Stimulated activated CD8-positive, alpha-beta memory T cell treated with anti-CD3 and anti-CD28 coated beads, Interleukin-4, amount 100 ng/mL, for 24 hours (primary cell): Measurements from ENCODE around the gene CD38.
A peak's percentile ranks its signal among the peaks of the same experiment; 100 is the strongest.

Experiments
- DNase-seq: peaks from one replicate; pipeline ENCODE4 v3.0.0-alpha.2; 2020; ENCODE audit warnings: low read depth

The CD38 gene

GRCh38 chr4:15868111-15868510 lies 90.0 kb downstream of the CD38 start:
- no peak for DNase-seq

GRCh38 chr4:15868826-15869413 lies 90.8 kb downstream of the CD38 start:
- no peak for DNase-seq

- DNase-seq = no peak
Measured at GRCh38 chr4:15870079-15870478, 92.0 kb downstream of the CD38 start.

- DNase-seq = no peak
Measured at GRCh38 chr4:15870921-15871664, 93.0 kb downstream of the CD38 start.

GRCh38 chr4:15873117-15873516 lies 95.0 kb downstream of the CD38 start:
- DNase-seq = no peak

- DNase-seq = no peak
Measured at GRCh38 chr4:15874671-15875070, 96.5 kb downstream of the CD38 start.

- DNase-seq = no peak
Measured at GRCh38 chr4:15875663-15876460, 97.7 kb downstream of the CD38 start.

- DNase-seq = no peak
Measured at GRCh38 chr4:15878011-15878410, 99.9 kb downstream of the CD38 start.

GRCh38 chr4:15881820-15882219 lies 103.7 kb downstream of the CD38 start:
- DNase-seq = no peak

- peak; percentile 7 for DNase-seq
Measured at GRCh38 chr4:15882675-15883086, 104.6 kb downstream of the CD38 start.

- DNase-seq = no peak
Measured at GRCh38 chr4:15883610-15884243, 105.6 kb downstream of the CD38 start.

GRCh38 chr4:15884666-15885065 lies 106.5 kb downstream of the CD38 start:
- DNase-seq = no peak

- no peak for DNase-seq
Measured at GRCh38 chr4:15885422-15885821, 107.3 kb downstream of the CD38 start.

- no peak for DNase-seq
Measured at GRCh38 chr4:15888515-15888914, 110.4 kb downstream of the CD38 start.

GRCh38 chr4:15890246-15890829 lies 112.2 kb downstream of the CD38 start:
- no peak for DNase-seq

- no peak for DNase-seq
Measured at GRCh38 chr4:15891312-15891711, 113.2 kb downstream of the CD38 start.

- no peak for DNase-seq
Measured at GRCh38 chr4:15893962-15894361, 115.8 kb downstream of the CD38 start.

- no peak for DNase-seq
Measured at GRCh38 chr4:15894393-15894792, 116.3 kb downstream of the CD38 start.

- no peak for DNase-seq
Measured at GRCh38 chr4:15894921-15895916, 117.1 kb downstream of the CD38 start.

GRCh38 chr4:15897577-15897976 lies 119.4 kb downstream of the CD38 start:
- DNase-seq = no peak

- no peak for DNase-seq
Measured at GRCh38 chr4:15898902-15899301, 120.8 kb downstream of the CD38 start.
